IPS-NIHi11 (cell line): Measurements from ENCODE around the gene KRABD2.
"Not testable (repeated sequence)": the region's sequence is repeated elsewhere in the genome, so short reads cannot be mapped to it uniquely, and the experiment has no call there.

Experiments
- DNase-seq: peaks from one replicate; pipeline ENCODE4 v3.0.0; 2012; ENCODE audit warnings: mixed read lengths, low spot score

KRABD2 gene

GRCh38 chr17:8376271-8377067 lies at the start of gene KRABD2:
TSS of gene KRABD2 (minus strand) at chr17:8376704.
- peak; percentile 98 for DNase-seq

GRCh38 chr17:8421571-8421970 lies 45.1 kb upstream of the KRABD2 start:
- no peak for DNase-seq

GRCh38 chr17:8420041-8420934 lies 43.8 kb upstream of the KRABD2 start:
- no peak for DNase-seq

GRCh38 chr17:8419305-8419704 lies 42.8 kb upstream of the KRABD2 start:
- DNase-seq: no peak

- no peak for DNase-seq
These were observed 42.0 kb upstream of the KRABD2 start for GRCh38 chr17:8418471-8418870.

GRCh38 chr17:8417806-8418205 lies 41.3 kb upstream of the KRABD2 start:
- DNase-seq: no peak

GRCh38 chr17:8413938-8414337 lies 37.4 kb upstream of the KRABD2 start:
- DNase-seq: no peak

- no peak for DNase-seq
These were observed 36.8 kb upstream of the KRABD2 start for GRCh38 chr17:8413328-8413727.

GRCh38 chr17:8412089-8412488 lies 35.6 kb upstream of the KRABD2 start:
- DNase-seq: no peak

- no peak for DNase-seq
These were observed 34.4 kb upstream of the KRABD2 start for GRCh38 chr17:8410883-8411238.

GRCh38 chr17:8409966-8410882 lies 33.7 kb upstream of the KRABD2 start:
- peak; percentile 83 for DNase-seq

- DNase-seq: peak; percentile 36
These were observed 31.9 kb upstream of the KRABD2 start for GRCh38 chr17:8408371-8408770.

- no peak for DNase-seq
These were observed 29.7 kb upstream of the KRABD2 start for GRCh38 chr17:8406174-8406573.

GRCh38 chr17:8405499-8406016 lies 29.1 kb upstream of the KRABD2 start:
- DNase-seq: no peak

GRCh38 chr17:8402921-8403536 lies 26.5 kb upstream of the KRABD2 start:
- DNase-seq: no peak

GRCh38 chr17:8401107-8401506 lies 24.6 kb upstream of the KRABD2 start:
- no peak for DNase-seq

- DNase-seq: no peak
These were observed 22.5 kb upstream of the KRABD2 start for GRCh38 chr17:8398980-8399379.

- no peak for DNase-seq
These were observed 21.1 kb upstream of the KRABD2 start, which contains the start of gene RNF222 for GRCh38 chr17:8397636-8398035. TSS of gene RNF222 (minus strand) at chr17:8397827. CDS start at chr17:8393461, 4,366 bp downstream.

- not testable (repeated sequence) for DNase-seq
These were observed 18.0 kb upstream of the KRABD2 start for GRCh38 chr17:8394497-8394896.

- no peak for DNase-seq
These were observed 17.1 kb upstream of the KRABD2 start for GRCh38 chr17:8393470-8394231.
